Smooth muscle cell (in vitro differentiated cells): ENCODE measurements around the gene GHRL. TPM values are rescaled to one million over a fixed set of nuclear protein-coding genes. Genes with fewer than 3 reads are reported as not detected.

Source experiments
- DNase-seq: peaks from one replicate; lab custom pipeline; 2025; ENCODE audit not compliant: unreplicated experiment; lab: John Stamatoyannopoulos, UW
- H2AFZ ChIP-seq: fragments of 200-600 bp; sonication (generic); 2 replicates; pipeline ENCODE4 v1.6.0; 2016; ENCODE audit warnings: antibody characterized with exemption, low read depth, mild to moderate bottlenecking
- H3F3A ChIP-seq: fragments of 200-600 bp; sonication (generic); 2 replicates; pipeline ENCODE4 v1.6.0; 2017; ENCODE audit warnings: antibody characterized with exemption, low read depth
- H3K27ac ChIP-seq: fragments of 200-600 bp; sonication (generic); 2 replicates; pipeline ENCODE4 v1.5.1; 2016; ENCODE audit warnings: low read depth, mild to moderate bottlenecking
- H3K27me3 ChIP-seq: fragments of 200-600 bp; sonication (generic); 2 replicates; pipeline ENCODE4 v1.6.1; 2016; ENCODE audit warnings: low read depth, mild to moderate bottlenecking
- H3K36me3 ChIP-seq: fragments of 200-600 bp; sonication (generic); 2 replicates; pipeline ENCODE4 v1.5.1; 2016; ENCODE audit warnings: low read depth
- H3K4me1 ChIP-seq: fragments of 200-600 bp; sonication (generic); 2 replicates; pipeline ENCODE4 v1.5.1; 2016; ENCODE audit warnings: low read depth
- H3K4me2 ChIP-seq: fragments of 200-600 bp; sonication (generic); 2 replicates; pipeline ENCODE4 v1.6.0; 2016; ENCODE audit warnings: mild to moderate bottlenecking
- H3K4me3 ChIP-seq: fragments of 200-600 bp; sonication (generic); 2 replicates; pipeline ENCODE4 v1.5.1; 2016; ENCODE audit warnings: mild to moderate bottlenecking
- H3K79me2 ChIP-seq: fragments of 200-600 bp; sonication (generic); 2 replicates; pipeline ENCODE4 v1.6.0; 2016; ENCODE audit warnings: low read depth, mild to moderate bottlenecking
- H3K9ac ChIP-seq: fragments of 200-600 bp; sonication (generic); 2 replicates; pipeline ENCODE4 v1.6.0; 2016; ENCODE audit warnings: low read depth
- H3K9me3 ChIP-seq: fragments of 200-600 bp; sonication (generic); replicated peaks from 2 replicates; pipeline ENCODE4 v1.5.1; 2016; ENCODE audit warnings: low read depth
- H4K20me1 ChIP-seq: fragments of 200-600 bp; sonication (generic); 2 replicates; pipeline ENCODE4 v1.6.0; 2016; ENCODE audit warnings: low read depth
- whole genome bisulfite sequencing: methylation state at CpG from one replicate; pipeline ENCODE4 v1.1.7; 2016; ENCODE audit warnings: low lambda C conversion rate; 5-methylcytosine and 5-hydroxymethylcytosine counted together
- polyA plus RNA-seq: library from polyadenylated mRNA; unstranded; fragments of >200 nt; fragmentation: Nextera tagmentation; extraction: Ambion mirVana; gene quantifications from 2 replicates; pipeline ENCODE4 v1.2.1, GENCODE V29; 2016
- total RNA-seq: library from RNA; depleted of rRNA; stranded (reverse); fragments of >200 nt; gene quantifications from 2 replicates; pipeline ENCODE4 v1.2.3, GENCODE V29; 2014
- TF ChIP-seq, protein P1 (sequence below): fragments of 200-600 bp; sonication (generic); IDR thresholded peaks from 2 replicates; pipeline ENCODE4 v1.5.1; 2017; ENCODE audit warnings: borderline replicate concordance, mild to moderate bottlenecking, antibody characterized with exemption; ENCODE audit not compliant: insufficient read depth, poor library complexity, severe bottlenecking

Gene GHRL
- total and polyA plus RNA-seq, 2 experiments from 2014 or later, result 0.45 TPM; not detected in 1

DNA sequence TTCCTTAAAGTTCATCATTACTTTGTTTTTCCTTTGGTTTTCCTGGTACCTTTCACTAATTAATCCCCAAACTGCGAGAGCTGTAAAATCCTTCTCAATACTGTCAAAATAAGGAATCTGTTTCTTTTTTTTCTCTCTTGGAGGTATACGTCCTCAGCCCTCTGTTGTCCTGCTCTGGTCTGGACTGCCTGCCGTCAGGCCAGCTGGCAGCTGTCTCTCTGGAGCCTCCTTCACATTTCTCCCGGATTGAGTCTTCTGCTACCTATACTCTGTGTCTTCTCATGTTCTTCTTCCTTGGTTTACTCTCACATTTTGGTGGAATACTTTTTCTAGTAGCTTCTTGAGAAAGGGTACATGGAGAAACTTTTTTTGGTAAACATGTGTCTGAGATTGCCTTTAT lies 30.7 kb downstream of the GHRL start:
- H3K36me3 ChIP-seq, result peaks cover 7% of the 10 kb centered on the region
- H3K4me1 ChIP-seq, result no peaks in the 10 kb centered on the region
- no peak overlapping the region for H2AFZ ChIP-seq
- H3F3A ChIP-seq, result peaks cover 13% of the 10 kb centered on the region
- no peak overlapping the region for H3K4me3 ChIP-seq
- no peak for DNase-seq
- H3K27me3 ChIP-seq, result no peaks in the 10 kb centered on the region
- no peaks in the 10 kb centered on the region for H3K9me3 ChIP-seq
- WGBS, result 87% methylated on average over 4 of the region's 4 CpGs
- peaks cover 85% of the 10 kb centered on the region for H4K20me1 ChIP-seq
- H3K27ac ChIP-seq, result no peak overlapping the region
- H3K9ac ChIP-seq, result no peak overlapping the region
- H3K79me2 ChIP-seq, result peaks cover 48% of the 10 kb centered on the region
- H3K4me2 ChIP-seq, result no peak overlapping the region
- TF ChIP-seq, protein P1, sequence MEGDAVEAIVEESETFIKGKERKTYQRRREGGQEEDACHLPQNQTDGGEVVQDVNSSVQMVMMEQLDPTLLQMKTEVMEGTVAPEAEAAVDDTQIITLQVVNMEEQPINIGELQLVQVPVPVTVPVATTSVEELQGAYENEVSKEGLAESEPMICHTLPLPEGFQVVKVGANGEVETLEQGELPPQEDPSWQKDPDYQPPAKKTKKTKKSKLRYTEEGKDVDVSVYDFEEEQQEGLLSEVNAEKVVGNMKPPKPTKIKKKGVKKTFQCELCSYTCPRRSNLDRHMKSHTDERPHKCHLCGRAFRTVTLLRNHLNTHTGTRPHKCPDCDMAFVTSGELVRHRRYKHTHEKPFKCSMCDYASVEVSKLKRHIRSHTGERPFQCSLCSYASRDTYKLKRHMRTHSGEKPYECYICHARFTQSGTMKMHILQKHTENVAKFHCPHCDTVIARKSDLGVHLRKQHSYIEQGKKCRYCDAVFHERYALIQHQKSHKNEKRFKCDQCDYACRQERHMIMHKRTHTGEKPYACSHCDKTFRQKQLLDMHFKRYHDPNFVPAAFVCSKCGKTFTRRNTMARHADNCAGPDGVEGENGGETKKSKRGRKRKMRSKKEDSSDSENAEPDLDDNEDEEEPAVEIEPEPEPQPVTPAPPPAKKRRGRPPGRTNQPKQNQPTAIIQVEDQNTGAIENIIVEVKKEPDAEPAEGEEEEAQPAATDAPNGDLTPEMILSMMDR, result no peak

DNA sequence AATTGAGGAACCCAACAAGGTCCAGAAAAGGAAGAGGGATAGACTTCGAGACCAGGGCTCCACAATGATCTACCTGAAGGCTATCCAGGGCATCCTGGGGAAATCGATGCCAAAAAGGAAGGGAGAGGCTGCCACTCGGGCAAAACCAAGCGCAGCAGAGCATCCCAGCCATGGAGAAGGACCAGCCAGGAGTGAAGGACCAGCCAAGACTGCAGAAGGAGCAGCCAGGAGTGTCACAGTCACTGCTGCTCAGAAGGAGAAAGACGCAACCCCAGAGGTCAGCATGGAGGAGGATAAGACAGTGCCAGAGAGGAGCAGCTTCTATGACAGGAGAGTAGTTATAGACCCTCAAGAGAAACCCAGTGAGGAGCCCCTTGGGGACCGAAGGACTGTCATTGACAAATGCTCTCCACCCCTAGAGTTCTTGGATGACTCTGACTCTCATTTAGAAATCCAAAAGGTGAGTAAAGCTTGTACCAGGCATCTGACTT lies 32.5 kb downstream of the GHRL start:
- H3K4me2 ChIP-seq, result no peak overlapping the region
- H3K9ac ChIP-seq, result no peak overlapping the region
- WGBS, result 99% methylated on average over 6 of the region's 6 CpGs
- H3K79me2 ChIP-seq, result peaks cover 37% of the 10 kb centered on the region
- no peak overlapping the region for H3K4me3 ChIP-seq
- H3K9me3 ChIP-seq, result no peaks in the 10 kb centered on the region
- H3K27me3 ChIP-seq, result no peaks in the 10 kb centered on the region
- H2AFZ ChIP-seq, result no peak overlapping the region
- H4K20me1 ChIP-seq, result peaks cover 83% of the 10 kb centered on the region
- H3F3A ChIP-seq, result peaks cover 13% of the 10 kb centered on the region
- H3K27ac ChIP-seq, result no peak overlapping the region
- DNase-seq, result no peak
- H3K36me3 ChIP-seq, result peaks cover 7% of the 10 kb centered on the region
- TF ChIP-seq, protein P1, result no peak
- no peaks in the 10 kb centered on the region for H3K4me1 ChIP-seq

DNA sequence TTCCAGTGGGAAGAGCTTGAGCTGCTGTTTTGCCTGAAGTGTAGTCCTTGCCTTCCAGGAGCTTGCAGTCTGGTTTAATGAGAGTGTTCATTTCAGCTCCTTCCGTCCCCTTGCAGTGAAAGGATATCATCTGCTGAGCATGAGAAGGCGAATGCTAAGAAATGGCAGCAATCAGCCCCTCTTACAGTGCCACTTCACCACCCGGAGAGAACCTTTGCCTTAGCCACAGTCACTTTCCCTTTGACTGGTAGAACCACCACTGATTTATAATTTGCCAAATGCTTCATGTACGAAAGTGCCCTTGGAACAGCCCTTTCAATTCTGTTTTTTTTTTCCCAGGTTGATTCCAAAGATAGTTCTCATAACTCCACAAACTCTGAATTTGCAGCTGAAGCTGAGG lies 32.9 kb downstream of the GHRL start:
- Histone ChIP-seq H3K9me3 (no peaks in the 10 kb centered on the region), H3K79me2 (peaks cover 34% of the 10 kb centered on the region), H3K36me3 (peaks cover 7% of the 10 kb centered on the region), H3K9ac (no peak overlapping the region), H3F3A (peaks cover 13% of the 10 kb centered on the region), H3K4me3 (no peak overlapping the region), H3K4me2 (no peak overlapping the region), H3K27me3 (no peaks in the 10 kb centered on the region), H4K20me1 (peaks cover 83% of the 10 kb centered on the region), H2AFZ (no peak overlapping the region), H3K27ac (no peak overlapping the region), H3K4me1 (no peaks in the 10 kb centered on the region)
- TF ChIP-seq, protein P1, result no peak
- no peak for DNase-seq
- 96% methylated on average over 4 of the region's 4 CpGs for WGBS

DNA sequence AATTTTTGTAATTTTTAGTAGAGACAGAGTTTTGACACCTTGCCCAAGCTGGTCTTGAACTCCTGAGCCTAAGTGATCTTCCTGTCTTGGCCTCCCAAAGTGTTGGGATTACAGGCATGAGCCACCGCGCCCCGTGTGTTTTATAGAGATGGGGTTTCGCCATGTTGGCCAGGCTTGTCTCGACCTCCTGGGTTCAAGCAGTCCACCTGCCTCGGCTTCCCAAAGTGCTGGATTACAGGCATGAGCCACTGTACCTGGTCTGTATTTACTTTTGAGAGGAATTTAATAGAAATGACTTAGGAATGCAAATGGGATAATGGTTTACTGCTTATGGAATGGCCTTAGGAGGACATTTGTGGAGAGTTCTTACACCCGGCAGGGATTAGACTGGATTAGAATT lies 33.7 kb downstream of the GHRL start:
- TF ChIP-seq, protein P1, result no peak
- 92% methylated on average over 7 of the region's 7 CpGs for WGBS
- Histone ChIP-seq H3K9me3 (no peaks in the 10 kb centered on the region), H3K9ac (no peak overlapping the region), H2AFZ (no peak overlapping the region), H3K27me3 (no peaks in the 10 kb centered on the region), H4K20me1 (peaks cover 83% of the 10 kb centered on the region), H3K36me3 (peaks cover 7% of the 10 kb centered on the region), H3K4me1 (no peaks in the 10 kb centered on the region), H3K4me2 (no peak overlapping the region), H3K4me3 (no peak overlapping the region), H3K79me2 (peaks cover 27% of the 10 kb centered on the region), H3F3A (peaks cover 13% of the 10 kb centered on the region), H3K27ac (no peak overlapping the region)
- DNase-seq, result no peak
